ENCODE measurements around the gene TRIOBP.

TRIOBP gene

GRCh38 chr22:37806409-37807333 is 109.8 kb downstream of the TRIOBP start:
- DNase-seq, result peak; percentile 37

DNA sequence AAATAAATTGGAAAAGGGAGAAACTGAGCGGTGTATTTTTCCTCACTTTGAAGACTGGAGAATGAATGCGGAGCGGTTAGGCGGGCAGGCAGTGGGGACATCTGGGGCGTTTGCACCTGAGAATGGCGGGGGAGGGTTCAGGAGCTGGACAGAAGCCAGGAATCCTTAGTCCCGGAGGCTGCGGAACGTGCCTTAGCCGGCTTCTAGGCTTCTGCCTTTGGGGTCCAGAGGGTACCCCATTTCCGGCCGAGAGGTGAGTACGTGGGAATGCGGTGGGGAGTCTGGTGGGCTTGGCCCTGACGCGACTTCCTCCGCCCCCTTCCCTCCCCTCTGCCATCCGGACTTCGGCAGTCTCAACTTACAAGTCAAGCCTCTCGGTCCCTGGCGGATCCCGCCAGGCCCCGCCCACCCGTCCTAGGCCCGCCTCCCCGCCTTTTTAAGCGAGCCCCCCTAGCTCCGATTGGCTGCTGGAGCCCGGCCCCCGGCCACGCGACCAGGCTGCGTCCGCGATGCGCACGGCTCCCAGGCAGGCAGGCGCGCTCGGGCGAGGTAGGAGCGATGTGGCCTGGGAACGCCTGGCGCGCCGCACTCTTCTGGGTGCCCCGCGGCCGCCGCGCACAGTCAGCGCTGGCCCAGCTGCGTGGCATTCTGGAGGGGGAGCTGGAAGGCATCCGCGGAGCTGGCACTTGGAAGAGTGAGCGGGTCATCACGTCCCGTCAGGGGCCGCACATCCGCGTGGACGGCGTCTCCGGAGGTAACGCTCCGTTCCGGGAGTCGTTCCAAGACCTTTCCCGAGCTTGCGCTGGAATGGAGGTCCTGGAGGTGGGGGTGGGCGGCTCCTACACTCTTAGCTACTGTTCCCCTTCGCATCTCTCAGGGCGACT is 110.8 kb downstream of the TRIOBP start, which contains the start of gene GCAT:
Gene GCAT, plus strand, starts transcription at position 525 of the 884 bp plus-strand sequence. Its CDS starts 34 bp downstream, at position 559.
- DNase-seq, result peak; percentile 82

DNA sequence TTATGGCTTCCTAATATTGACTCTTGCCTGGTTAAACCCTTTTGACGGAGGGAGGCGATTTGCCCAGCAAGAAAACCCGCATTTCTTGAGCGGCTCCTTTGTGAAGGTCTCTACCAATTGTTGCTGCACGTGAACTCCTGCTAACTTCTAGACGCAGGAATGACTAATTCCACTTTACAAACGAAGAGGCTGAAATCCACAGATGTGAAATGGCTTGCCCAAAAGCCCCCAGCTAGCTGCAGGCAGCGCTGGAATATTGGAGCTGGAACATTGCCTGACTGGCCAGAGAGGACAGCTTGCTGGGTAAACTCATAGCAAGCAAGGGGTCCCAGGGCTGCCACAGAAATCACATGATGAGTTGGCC is 111.4 kb downstream of the TRIOBP start:
- no peak for DNase-seq

GRCh38 chr22:37809672-37810333 is 113.0 kb downstream of the TRIOBP start:
- DNase-seq, result no peak

DNA sequence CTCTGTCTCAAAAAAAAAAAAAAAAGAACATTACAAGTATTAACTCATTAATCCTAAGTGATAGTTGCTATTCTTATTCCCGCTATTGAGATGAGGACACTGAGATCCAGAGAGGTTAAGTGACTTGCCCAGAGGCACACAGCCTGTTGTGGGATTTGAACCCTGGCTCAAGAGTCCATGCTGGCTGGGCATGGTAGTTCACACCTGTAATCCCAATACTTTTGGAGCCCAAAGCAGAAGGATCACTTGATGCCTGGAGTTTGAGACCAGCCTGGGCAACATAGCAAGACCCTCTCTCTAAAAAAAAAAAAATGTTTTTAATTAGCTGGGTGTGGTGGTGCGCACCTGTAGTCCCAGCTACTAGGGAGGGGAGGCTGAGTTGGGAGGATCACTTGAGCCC is 115.0 kb downstream of the TRIOBP start:
- DNase-seq, result no peak

DNA sequence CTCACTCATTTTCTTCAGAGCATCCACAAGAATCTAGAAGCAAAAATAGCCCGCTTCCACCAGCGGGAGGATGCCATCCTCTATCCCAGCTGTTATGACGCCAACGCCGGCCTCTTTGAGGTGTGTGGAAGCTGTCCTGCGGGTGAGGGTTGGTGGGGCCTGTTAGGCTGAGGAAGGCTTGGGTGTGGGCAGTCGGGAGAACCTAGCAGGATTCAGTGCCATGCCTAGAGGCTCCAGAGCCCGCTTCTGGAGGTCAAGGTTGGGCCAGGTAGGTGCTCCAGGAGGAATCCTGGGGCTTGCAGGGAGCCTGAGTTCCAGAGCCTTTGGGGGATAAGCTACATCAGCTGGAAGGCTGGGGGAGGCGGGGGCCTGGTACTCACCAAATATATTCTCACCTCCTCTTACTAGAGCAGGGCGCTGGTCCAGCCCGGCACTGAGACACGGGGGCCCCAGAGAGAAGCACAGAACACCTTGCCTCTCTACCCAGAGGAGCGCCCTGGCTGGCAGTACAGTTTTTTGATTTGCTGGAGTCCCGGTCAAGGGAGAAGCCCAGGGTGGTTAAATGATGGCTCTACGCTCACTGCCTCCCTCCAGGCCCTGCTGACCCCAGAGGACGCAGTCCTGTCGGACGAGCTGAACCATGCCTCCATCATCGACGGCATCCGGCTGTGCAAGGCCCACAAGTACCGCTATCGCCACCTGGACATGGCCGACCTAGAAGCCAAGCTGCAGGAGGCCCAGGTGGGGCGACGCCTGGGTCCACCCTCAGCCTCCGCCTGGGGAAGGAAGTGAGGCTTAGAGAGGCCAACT is 116.2 kb downstream of the TRIOBP start:
- no peak for DNase-seq

- DNase-seq, result no peak
Observed at GRCh38 chr22:37815593-37815992, 118.7 kb downstream of the TRIOBP start.

DNA sequence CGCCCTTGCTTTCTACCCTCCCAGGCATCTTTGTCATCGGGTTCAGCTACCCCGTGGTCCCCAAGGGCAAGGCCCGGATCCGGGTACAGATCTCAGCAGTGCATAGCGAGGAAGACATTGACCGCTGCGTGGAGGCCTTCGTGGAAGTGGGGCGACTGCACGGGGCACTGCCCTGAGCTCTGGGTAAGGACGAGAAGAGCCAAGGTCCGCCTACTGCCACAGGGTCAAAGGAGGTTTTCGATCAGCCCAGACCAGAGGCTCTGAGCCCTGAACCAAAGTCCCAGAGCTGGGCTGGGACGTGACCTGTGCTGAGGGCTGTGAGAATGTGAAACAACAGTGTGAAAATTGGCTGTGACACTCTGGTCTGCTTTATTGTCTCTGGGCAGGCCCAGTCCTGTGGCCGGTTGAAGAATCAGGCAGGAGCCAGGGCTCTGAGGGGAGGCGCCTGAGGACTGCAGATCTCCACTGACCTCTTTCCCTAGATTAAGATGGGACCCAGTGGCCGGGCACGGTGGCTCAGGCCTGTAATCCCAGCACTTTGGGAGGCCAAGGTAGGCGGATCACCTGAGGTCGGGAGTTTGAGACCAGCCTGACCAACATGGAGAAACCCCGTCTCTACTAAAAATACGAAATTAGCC is 119.8 kb downstream of the TRIOBP start:
- no peak for DNase-seq

- DNase-seq, result peak; percentile 51
Observed at GRCh38 chr22:37817705-37818408, 121.0 kb downstream of the TRIOBP start.

- DNase-seq, result no peak
Observed at GRCh38 chr22:37818409-37819104, 121.7 kb downstream of the TRIOBP start.

GRCh38 chr22:37819105-37819433 is 122.2 kb downstream of the TRIOBP start:
- no peak for DNase-seq

- no peak for DNase-seq
Observed at GRCh38 chr22:37820350-37820749, 123.5 kb downstream of the TRIOBP start.

DNA sequence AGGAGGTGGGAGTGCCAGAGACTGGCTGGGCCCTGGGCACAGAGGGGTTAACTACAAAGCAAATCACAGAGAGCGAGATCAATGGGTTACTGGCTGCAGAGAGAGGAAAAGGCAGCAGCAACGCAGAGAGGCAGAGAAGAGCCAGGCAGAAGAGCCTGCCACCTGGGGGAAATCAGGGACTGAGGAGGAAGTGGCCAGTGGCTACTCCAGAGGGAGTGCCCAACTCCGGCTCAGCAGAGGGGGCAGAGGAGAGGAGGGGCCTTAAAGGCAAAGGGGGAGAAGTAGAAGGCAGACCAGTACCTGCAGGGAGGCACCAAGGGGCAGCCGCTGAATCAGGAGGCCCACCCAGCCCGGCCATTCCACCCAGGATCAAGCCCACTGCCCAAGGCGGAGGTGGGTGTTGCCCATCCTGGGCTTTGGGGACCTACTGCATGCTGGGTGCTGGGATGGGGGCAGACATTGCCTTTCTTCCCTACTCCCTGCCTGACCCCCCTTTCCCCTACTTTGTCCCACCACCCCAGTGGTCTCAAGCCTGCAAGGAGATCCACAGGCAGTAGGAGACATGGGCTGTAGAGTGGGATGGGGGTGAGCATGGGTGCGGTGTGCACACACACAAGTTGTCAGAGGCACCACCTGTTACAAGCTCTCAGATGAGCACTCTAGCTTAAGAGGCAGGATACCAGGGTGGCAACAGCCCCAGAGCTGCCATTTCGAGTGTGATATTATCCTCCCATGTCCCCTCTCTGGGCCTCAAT is 125.4 kb downstream of the TRIOBP start:
- DNase-seq, result no peak

- DNase-seq, result no peak
Observed at GRCh38 chr22:37823134-37823985, 126.5 kb downstream of the TRIOBP start, which contains the start of gene GALR3. Gene GALR3, plus strand, starts transcription at chr22:37823382. Its CDS starts 25 bp downstream, at chr22:37823407.

DNA sequence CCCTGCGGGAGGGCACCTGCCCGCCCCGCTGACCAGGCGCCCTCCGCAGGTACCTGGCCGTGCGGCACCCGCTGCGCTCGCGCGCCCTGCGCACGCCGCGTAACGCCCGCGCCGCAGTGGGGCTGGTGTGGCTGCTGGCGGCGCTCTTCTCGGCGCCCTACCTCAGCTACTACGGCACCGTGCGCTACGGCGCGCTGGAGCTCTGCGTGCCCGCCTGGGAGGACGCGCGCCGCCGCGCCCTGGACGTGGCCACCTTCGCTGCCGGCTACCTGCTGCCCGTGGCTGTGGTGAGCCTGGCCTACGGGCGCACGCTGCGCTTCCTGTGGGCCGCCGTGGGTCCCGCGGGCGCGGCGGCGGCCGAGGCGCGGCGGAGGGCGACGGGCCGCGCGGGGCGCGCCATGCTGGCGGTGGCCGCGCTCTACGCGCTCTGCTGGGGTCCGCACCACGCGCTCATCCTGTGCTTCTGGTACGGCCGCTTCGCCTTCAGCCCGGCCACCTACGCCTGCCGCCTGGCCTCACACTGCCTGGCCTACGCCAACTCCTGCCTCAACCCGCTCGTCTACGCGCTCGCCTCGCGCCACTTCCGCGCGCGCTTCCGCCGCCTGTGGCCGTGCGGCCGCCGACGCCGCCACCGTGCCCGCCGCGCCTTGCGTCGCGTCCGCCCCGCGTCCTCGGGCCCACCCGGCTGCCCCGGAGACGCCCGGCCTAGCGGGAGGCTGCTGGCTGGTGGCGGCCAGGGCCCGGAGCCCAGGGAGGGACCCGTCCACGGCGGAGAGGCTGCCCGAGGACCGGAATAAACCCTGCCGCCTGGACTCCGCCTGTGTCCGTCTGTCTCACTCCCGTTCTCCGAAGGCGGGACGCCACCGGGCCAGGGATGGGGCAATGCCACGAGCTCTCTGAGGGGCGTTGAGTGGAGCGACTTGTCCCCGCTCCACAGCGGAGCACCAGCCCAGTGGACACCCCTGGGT is 128.1 kb downstream of the TRIOBP start:
- DNase-seq, result no peak
